ENCODE results near the gene DNMT3L.

DNA sequence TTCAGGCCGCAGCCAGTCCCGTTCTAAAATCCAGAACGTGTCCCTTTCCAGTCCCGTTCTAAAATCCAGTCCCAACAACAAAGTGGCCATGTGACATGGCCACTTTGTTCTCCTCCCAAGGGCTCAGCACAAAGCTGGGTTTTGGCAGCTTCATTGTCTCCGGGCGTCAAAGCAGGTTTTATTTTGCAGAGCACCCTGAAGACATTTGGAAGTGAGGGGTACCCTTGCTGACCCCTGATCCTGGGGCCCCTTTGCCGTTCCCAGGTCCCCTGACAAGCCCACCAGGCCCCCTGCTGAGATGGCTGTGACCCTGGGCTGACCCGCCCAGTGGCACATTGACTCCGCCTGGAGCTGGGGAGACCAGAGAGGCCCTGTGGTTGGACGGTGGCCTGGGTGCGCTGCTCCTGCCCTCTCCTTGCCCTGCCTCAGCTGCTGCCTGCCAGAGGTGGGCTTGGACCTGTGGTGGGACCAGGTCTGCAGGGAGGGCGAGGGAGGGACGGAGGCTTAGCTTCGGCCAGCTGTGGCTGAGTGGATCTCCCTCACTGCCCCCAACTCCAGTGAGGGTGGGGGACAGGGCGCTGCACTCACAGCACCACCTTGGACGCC, 42.4 kb upstream of the DNMT3L start:
- TF ChIP-seq, protein P1, sequence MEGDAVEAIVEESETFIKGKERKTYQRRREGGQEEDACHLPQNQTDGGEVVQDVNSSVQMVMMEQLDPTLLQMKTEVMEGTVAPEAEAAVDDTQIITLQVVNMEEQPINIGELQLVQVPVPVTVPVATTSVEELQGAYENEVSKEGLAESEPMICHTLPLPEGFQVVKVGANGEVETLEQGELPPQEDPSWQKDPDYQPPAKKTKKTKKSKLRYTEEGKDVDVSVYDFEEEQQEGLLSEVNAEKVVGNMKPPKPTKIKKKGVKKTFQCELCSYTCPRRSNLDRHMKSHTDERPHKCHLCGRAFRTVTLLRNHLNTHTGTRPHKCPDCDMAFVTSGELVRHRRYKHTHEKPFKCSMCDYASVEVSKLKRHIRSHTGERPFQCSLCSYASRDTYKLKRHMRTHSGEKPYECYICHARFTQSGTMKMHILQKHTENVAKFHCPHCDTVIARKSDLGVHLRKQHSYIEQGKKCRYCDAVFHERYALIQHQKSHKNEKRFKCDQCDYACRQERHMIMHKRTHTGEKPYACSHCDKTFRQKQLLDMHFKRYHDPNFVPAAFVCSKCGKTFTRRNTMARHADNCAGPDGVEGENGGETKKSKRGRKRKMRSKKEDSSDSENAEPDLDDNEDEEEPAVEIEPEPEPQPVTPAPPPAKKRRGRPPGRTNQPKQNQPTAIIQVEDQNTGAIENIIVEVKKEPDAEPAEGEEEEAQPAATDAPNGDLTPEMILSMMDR (IDR thresholded peaks at IDR 0.05; ENCODE audit: low read depth, low read length, missing input control) = no peak
- TF ChIP-seq, protein P2, sequence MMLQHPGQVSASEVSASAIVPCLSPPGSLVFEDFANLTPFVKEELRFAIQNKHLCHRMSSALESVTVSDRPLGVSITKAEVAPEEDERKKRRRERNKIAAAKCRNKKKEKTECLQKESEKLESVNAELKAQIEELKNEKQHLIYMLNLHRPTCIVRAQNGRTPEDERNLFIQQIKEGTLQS (IDR thresholded peaks at IDR 0.05) = no peak

Data from liver (tissue), 3 donors.